Astrocyte (in vitro differentiated cells and primary cell): Measurements from ENCODE around the gene PLS1.

Source experiments
- EZH2 ChIP-seq: IDR thresholded peaks from 2 replicates; pipeline ENCODE4 v1.6.1; 2012; ENCODE audit warnings: mild to moderate bottlenecking, low read length, inconsistent platforms; ENCODE audit not compliant: insufficient read depth
- TF ChIP-seq, protein P1 (sequence below): IDR thresholded peaks from 2 replicates; pipeline ENCODE4 v1.5.1; 2011; ENCODE audit warnings: low read depth, mild to moderate bottlenecking, inconsistent platforms, low read length, moderate library complexity; ENCODE audit not compliant: insufficient read depth

- no peak for TF ChIP-seq EZH2
- TF ChIP-seq, protein P1, sequence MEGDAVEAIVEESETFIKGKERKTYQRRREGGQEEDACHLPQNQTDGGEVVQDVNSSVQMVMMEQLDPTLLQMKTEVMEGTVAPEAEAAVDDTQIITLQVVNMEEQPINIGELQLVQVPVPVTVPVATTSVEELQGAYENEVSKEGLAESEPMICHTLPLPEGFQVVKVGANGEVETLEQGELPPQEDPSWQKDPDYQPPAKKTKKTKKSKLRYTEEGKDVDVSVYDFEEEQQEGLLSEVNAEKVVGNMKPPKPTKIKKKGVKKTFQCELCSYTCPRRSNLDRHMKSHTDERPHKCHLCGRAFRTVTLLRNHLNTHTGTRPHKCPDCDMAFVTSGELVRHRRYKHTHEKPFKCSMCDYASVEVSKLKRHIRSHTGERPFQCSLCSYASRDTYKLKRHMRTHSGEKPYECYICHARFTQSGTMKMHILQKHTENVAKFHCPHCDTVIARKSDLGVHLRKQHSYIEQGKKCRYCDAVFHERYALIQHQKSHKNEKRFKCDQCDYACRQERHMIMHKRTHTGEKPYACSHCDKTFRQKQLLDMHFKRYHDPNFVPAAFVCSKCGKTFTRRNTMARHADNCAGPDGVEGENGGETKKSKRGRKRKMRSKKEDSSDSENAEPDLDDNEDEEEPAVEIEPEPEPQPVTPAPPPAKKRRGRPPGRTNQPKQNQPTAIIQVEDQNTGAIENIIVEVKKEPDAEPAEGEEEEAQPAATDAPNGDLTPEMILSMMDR = no peak
Observed at GRCh38 chr3:142609136-142609535, 12.9 kb downstream of the PLS1 start.
